H1 (cell line): Measurements from ENCODE around the gene PPM1G. TPM values are rescaled to one million over a fixed set of nuclear protein-coding genes. Genes with fewer than 3 reads are reported as not detected.

ENCODE experiments used
- EZH2 ChIP-seq: fragments of 200-600 bp; sonication (generic); IDR thresholded peaks from 2 replicates; pipeline ENCODE4 v1.7.1; 2012; ENCODE audit warnings: low read depth, mild to moderate bottlenecking, moderate library complexity, low read length, inconsistent platforms; ENCODE audit not compliant: severe bottlenecking
- polyA plus RNA-seq, 7 experiments: library from polyadenylated mRNA; depleted of rRNA in 3 of 7; stranded (reverse) in 5 of 7; unstranded in 2 of 7; fragments of >200 nt in 5 of 7; fragments of 200-250 nt in 2 of 7; gene quantifications; 1 replicate in 5 of 7; 2 replicates in 1 of 7; 4 replicates in 1 of 7; pipeline versions ENCODE4 v1.2.1 to v1.2.3, GENCODE V29; 2011 to 2013; ENCODE audit warnings: missing spikeins in 2 of 7, mixed read lengths in 2 of 7
- total RNA-seq: library from RNA; stranded (reverse); fragmentation: NEBNext Ultra II Directional; extraction: Animal tissue kit (Norgen Biotek cat#: 25700); gene quantifications from 2 replicates; pipeline ENCODE4 v1.2.1, GENCODE V29; 2021

PPM1G gene
- total and polyA plus RNA-seq, 2 of the 8 experiments (the other 6 are each of a cell fraction or from before 2014, with no cell fraction given) = 73.3 to 203 TPM

DNA sequence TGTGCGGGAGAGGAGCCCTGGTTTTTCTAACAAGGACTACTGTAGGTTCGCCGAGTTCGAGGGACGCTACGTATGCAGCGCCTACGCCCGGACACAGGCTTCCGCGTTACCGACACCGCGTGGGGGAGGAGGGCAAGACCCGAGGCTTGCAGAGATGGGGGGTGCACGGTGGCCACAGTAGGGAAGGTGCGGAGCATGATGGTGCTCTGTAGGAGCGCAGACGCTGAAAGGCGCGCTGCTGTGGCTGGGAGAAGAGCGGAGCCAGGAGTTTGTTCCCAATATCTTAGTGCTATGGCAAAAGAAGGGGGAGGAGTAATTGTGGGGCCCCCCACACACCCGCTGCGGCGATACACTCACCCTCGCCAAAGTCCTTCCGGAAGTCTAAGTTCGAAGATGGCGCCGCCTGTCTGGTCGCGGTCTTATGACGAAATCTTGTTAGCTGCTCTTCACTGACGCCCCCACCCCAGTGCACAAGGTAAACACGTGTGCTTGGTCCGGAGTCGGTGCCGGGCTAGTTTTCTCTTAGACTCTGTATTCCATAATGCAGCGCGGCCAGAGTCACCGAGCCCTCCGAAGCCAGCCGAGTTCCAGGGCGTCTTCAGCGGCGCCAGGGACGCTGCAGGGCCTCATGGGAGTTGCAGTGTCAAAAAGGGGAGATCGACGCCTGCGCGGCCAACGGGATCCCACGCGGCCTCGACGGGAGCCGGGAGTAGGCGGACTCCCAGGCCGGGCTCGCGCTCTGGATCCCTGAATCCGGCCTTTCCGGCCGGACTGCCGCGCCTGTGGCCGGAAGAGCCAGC, 52.8 kb downstream of the PPM1G start, which contains the start of gene GTF3C2 (continued):
- TF ChIP-seq EZH2 = no peak
